HepG2 (cell line): Measurements from ENCODE around the gene GAL3ST2. TPM values are rescaled to one million over a fixed set of nuclear protein-coding genes. Genes with fewer than 3 reads are reported as not detected.

Source experiments
- ARNT ChIP-seq: fragments of 450-650 bp; IDR thresholded peaks from 2 replicates; pipeline ENCODE4 v1.6.1; 2017
- BCL6 ChIP-seq: IDR thresholded peaks from 2 replicates; pipeline ENCODE4 v1.6.1; 2016; ENCODE audit warnings: missing genetic modification reagents, missing compliant biosample characterization
- BHLHE40 ChIP-seq: IDR thresholded peaks from 2 replicates; pipeline ENCODE4 v1.6.1; 2011; ENCODE audit warnings: low read length, improper control_type of control experiment
- GATAD2A ChIP-seq: IDR thresholded peaks from 2 replicates; pipeline ENCODE4 v1.6.1; 2016
- GMEB2 ChIP-seq: IDR thresholded peaks from 2 replicates; pipeline ENCODE4 v1.6.1; 2016; ENCODE audit warnings: missing biosample characterization, missing genetic modification reagents, low read depth
- KMT2A ChIP-seq: sonication (generic); formaldehyde crosslinking; IDR thresholded peaks from 2 replicates; pipeline ENCODE4 v1.4.0; 2020; ENCODE audit warnings: missing genetic modification reagents
- MXD3 ChIP-seq: IDR thresholded peaks from 2 replicates; pipeline ENCODE4 v1.6.1; 2016; ENCODE audit warnings: mild to moderate bottlenecking, missing biosample characterization, missing genetic modification reagents
- NFIB ChIP-seq: sonication (generic); formaldehyde crosslinking; IDR thresholded peaks from 2 replicates; pipeline ENCODE4 v1.9.0; 2021; ENCODE audit warnings: missing genetic modification reagents, mild to moderate bottlenecking, borderline replicate concordance
- PHF20 ChIP-seq: sonication (generic); formaldehyde crosslinking; IDR thresholded peaks from 2 replicates; pipeline ENCODE4 v1.5.0; 2020; ENCODE audit warnings: mild to moderate bottlenecking, missing genetic modification reagents
- REST ChIP-seq, 2 experiments: IDR thresholded peaks; 2 replicates each; pipeline ENCODE4 v1.6.1; 2011 to 2012; ENCODE audit warnings: low read length in 2 of 2, borderline replicate concordance in 1 of 2, low read depth in 1 of 2, mild to moderate bottlenecking in 1 of 2, moderate library complexity in 1 of 2
- RNF219 ChIP-seq: sonication (generic); formaldehyde crosslinking; IDR thresholded peaks from 2 replicates; pipeline ENCODE4 v1.5.0; 2020; ENCODE audit warnings: mild to moderate bottlenecking, missing genetic modification reagents
- SMAD9 ChIP-seq: sonication (generic); formaldehyde crosslinking; IDR thresholded peaks from 2 replicates; pipeline ENCODE4 v1.5.1; 2020; ENCODE audit warnings: mild to moderate bottlenecking, missing genetic modification reagents
- SP2 ChIP-seq: sonication (generic); formaldehyde crosslinking; IDR thresholded peaks from 2 replicates; pipeline ENCODE4 v1.5.1; 2020; ENCODE audit warnings: mild to moderate bottlenecking, missing genetic modification reagents
- SP4 ChIP-seq: sonication (generic); formaldehyde crosslinking; IDR thresholded peaks from 2 replicates; pipeline ENCODE4 v1.8.1; 2023; ENCODE audit warnings: mild to moderate bottlenecking, missing genetic modification reagents
- TAF1 ChIP-seq: sonication (generic); formaldehyde crosslinking; IDR thresholded peaks from 2 replicates; pipeline ENCODE4 v1.4.0; 2020; ENCODE audit warnings: missing genetic modification reagents
- THAP7 ChIP-seq: sonication (generic); formaldehyde crosslinking; IDR thresholded peaks from 2 replicates; pipeline ENCODE4 v1.8.1; 2023; ENCODE audit warnings: mild to moderate bottlenecking, missing genetic modification reagents
- XBP1 ChIP-seq: sonication (generic); formaldehyde crosslinking; IDR thresholded peaks from 2 replicates; pipeline ENCODE4 v1.5.0; 2020; ENCODE audit warnings: missing genetic modification reagents
- ZBTB3 ChIP-seq: sonication (generic); formaldehyde crosslinking; IDR thresholded peaks from 2 replicates; pipeline ENCODE4 v1.4.0; 2020; ENCODE audit warnings: low read depth, mild to moderate bottlenecking, moderate library complexity, missing genetic modification reagents, borderline replicate concordance
- ZNF101 ChIP-seq: sonication (generic); formaldehyde crosslinking; IDR thresholded peaks from 2 replicates; pipeline ENCODE4 v1.4.0; 2020; ENCODE audit warnings: mild to moderate bottlenecking, low read depth, missing genetic modification reagents, borderline replicate concordance
- ZNF224 ChIP-seq: sonication (generic); formaldehyde crosslinking; IDR thresholded peaks from 2 replicates; pipeline ENCODE4 v1.5.0; 2020; ENCODE audit warnings: mild to moderate bottlenecking, missing genetic modification reagents
- ZNF326 ChIP-seq: sonication (generic); formaldehyde crosslinking; IDR thresholded peaks from 2 replicates; pipeline ENCODE4 v1.4.0; 2020; ENCODE audit warnings: missing genetic modification reagents, borderline replicate concordance
- ZNF761 ChIP-seq: sonication (generic); formaldehyde crosslinking; conservative IDR thresholded peaks from 2 replicates; pipeline ENCODE4 v1.4.0; 2020; ENCODE audit warnings: mild to moderate bottlenecking, missing genetic modification reagents
- polyA plus RNA-seq, 8 experiments: library from polyadenylated mRNA; depleted of rRNA in 3 of 8; stranded (reverse) in 7 of 8; unstranded in 1 of 8; fragments of >200 nt; fragmentation: Illumina TruSeq in 4 of 8; extraction: Trizol in 4 of 8; gene quantifications; 2 replicates each; pipeline versions ENCODE4 v1.2.1 to v1.2.3, GENCODE V29; 2011 to 2016; ENCODE audit warnings: low read depth in 4 of 8, missing spikeins in 1 of 8, mixed read lengths in 1 of 8; ENCODE audit not compliant: insufficient read depth in 1 of 8
- total RNA-seq, 5 experiments: library from RNA; depleted of rRNA; stranded (reverse); fragments of >200 nt; fragmentation: Illumina TruSeq; extraction: Trizol; gene quantifications; 2 replicates each; pipeline ENCODE4 v1.2.3, GENCODE V29; 2016; ENCODE audit warnings: low read depth in 1 of 5

Gene GAL3ST2
- total and polyA plus RNA-seq, 2 of the 13 experiments (the other 11 are each of a cell fraction or from before 2014, with no cell fraction given) = 0.17 to 0.20 TPM

- TF ChIP-seq SP2 (no peak), ZBTB3 (0 out of 2 replicates have a peak, but pooled peaks have one; percentile 53), ARNT (no peak), GATAD2A (CRISPR knock-in tag) (peak; percentile 92), MXD3 (CRISPR knock-in tag) (peak; percentile 88), KMT2A (peak; percentile 70), RNF219 (CRISPR knock-in tag) (0 out of 2 replicates have a peak, but pooled peaks have one; percentile 88), ZNF761 (peak; percentile 88), SMAD9 (CRISPR knock-in tag) (peak; percentile 47; the same call in 1 of the 2 replicates), XBP1 (CRISPR knock-in tag) (peak; percentile 90; the same call in 1 of the 2 replicates), THAP7 (peak; percentile 85), BHLHE40 (peak; percentile 42; the same call in 1 of the 2 replicates), ZNF326 (CRISPR knock-in tag) (peak; percentile 7; the same call in 1 of the 2 replicates), ZNF224 (no peak), ZNF101 (CRISPR knock-in tag) (no peak), BCL6 (peak; percentile 53), REST (IDR thresholded peaks at IDR 0.05; ENCODE audit: borderline replicate concordance in 1 of 2, low read depth in 1 of 2, low read length in 2 of 2) (peak in 1 of 2 experiments; percentile 49; a peak in 1 of 4 replicates), SP4 (CRISPR knock-in tag) (no peak; the same call in none of the 2 replicates), GMEB2 (no peak; the same call in 1 of the 2 replicates), NFIB (no peak), TAF1 (CRISPR knock-in tag) (peak; percentile 96), PHF20 (CRISPR knock-in tag) (peak; percentile 55)
Observed at GRCh38 chr2:241808721-241809382, 32.2 kb downstream of the GAL3ST2 start, which contains the start of gene NEU4 (continued).
